ENCODE measurements around the gene ECPAS.

DNA sequence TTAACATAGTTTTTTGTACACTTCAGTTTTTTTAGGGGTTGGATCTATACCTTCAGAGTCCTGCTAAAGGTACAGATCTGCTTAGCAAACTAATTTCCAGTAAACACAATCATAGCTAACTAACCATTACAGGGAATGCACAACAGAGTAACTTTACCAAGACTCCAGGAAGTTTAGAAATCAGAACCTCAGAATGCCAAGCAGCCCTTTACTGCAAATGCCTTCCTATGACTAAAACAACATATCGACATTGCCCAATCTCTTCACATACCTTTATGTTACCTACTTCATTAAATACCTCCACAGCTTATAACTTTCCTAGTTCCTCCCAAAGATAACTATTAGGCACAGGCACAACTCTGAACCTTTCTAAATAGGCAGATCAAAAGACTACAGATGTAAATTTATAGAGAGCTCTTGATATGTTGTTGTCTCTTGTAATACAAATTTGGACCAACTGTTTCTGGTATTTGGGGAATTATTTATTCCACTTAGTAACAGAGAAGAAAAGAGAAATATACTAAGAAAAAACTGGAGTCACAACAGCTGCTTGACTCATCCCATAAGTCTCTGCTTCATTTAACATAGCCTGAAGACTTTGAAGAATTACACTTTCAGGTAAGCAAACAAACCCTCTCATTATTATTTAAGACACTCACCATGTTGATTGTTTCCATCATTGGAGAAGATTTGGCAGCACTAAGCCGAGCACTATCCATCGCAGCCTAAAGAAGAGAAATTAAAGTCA lies 108.2 kb downstream of the ECPAS start:
- no peak for TF ChIP-seq POLR2A (IDR thresholded peaks at IDR 0.05)
- no peak for TF ChIP-seq POLR2AphosphoS5 (IDR thresholded peaks at IDR 0.05)
- TF ChIP-seq, protein P1, sequence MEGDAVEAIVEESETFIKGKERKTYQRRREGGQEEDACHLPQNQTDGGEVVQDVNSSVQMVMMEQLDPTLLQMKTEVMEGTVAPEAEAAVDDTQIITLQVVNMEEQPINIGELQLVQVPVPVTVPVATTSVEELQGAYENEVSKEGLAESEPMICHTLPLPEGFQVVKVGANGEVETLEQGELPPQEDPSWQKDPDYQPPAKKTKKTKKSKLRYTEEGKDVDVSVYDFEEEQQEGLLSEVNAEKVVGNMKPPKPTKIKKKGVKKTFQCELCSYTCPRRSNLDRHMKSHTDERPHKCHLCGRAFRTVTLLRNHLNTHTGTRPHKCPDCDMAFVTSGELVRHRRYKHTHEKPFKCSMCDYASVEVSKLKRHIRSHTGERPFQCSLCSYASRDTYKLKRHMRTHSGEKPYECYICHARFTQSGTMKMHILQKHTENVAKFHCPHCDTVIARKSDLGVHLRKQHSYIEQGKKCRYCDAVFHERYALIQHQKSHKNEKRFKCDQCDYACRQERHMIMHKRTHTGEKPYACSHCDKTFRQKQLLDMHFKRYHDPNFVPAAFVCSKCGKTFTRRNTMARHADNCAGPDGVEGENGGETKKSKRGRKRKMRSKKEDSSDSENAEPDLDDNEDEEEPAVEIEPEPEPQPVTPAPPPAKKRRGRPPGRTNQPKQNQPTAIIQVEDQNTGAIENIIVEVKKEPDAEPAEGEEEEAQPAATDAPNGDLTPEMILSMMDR (IDR thresholded peaks at IDR 0.05), result no peak
- TF ChIP-seq EP300 (IDR thresholded peaks at IDR 0.05), result no peak

Data from suprapubic skin (tissue), 4 donors.